GM19035 (cell line): ENCODE data around the gene B3GAT3.
"Not testable (repeated sequence)": the region's sequence is repeated elsewhere in the genome, so short reads cannot be mapped to it uniquely, and the experiment has no call there.

Experiments used
- ATAC-seq: cut with Tn5 transposase; IDR thresholded peaks from one replicate; pipeline ENCODE4 v1.9.1; 2021; ENCODE audit not compliant: unreplicated experiment

B3GAT3 gene

GRCh38 chr11:62645946-62646824 lies 24.4 kb upstream of the B3GAT3 start, which contains the start of gene GANAB:
TSS of gene GANAB (minus strand) at chr11:62646613. CDS start at chr11:62646599, 14 bp downstream.
- ATAC-seq = peak; percentile 97

- no peak for ATAC-seq
These were observed 23.8 kb upstream of the B3GAT3 start for GRCh38 chr11:62645671-62645945.

- ATAC-seq = no peak
These were observed 22.4 kb upstream of the B3GAT3 start for GRCh38 chr11:62644220-62644619.

GRCh38 chr11:62632492-62632891 lies 10.7 kb upstream of the B3GAT3 start:
- ATAC-seq = no peak

GRCh38 chr11:62627713-62628112 lies 5.9 kb upstream of the B3GAT3 start:
- no peak for ATAC-seq

- no peak for ATAC-seq
These were observed 797 bp upstream of the B3GAT3 start for GRCh38 chr11:62622476-62623089.

GRCh38 chr11:62621027-62621566 lies 689 bp downstream of the B3GAT3 start:
- no peak for ATAC-seq

GRCh38 chr11:62616957-62617356 lies 4.8 kb downstream of the B3GAT3 start:
- not testable (repeated sequence) for ATAC-seq

GRCh38 chr11:62615521-62615920 lies 6.3 kb downstream of the B3GAT3 start:
- no peak for ATAC-seq

GRCh38 chr11:62614275-62614674 lies 7.5 kb downstream of the B3GAT3 start:
- no peak for ATAC-seq

GRCh38 chr11:62613291-62613778 lies 8.5 kb downstream of the B3GAT3 start:
- no peak for ATAC-seq

GRCh38 chr11:62612366-62613290 lies 9.2 kb downstream of the B3GAT3 start, which contains the start of the genes EML3 and ROM1:
TSS of gene EML3 (minus strand) at chr11:62612775. CDS start at chr11:62612457, 318 bp downstream.
TSS of gene ROM1 (plus strand) at chr11:62613257. CDS start at chr11:62613282, 25 bp downstream.
- ATAC-seq = peak; percentile 71

- peak; percentile 1 for ATAC-seq
These were observed 10.0 kb downstream of the B3GAT3 start for GRCh38 chr11:62611705-62612365.

GRCh38 chr11:62610814-62611704 lies 10.7 kb downstream of the B3GAT3 start:
- ATAC-seq = no peak

GRCh38 chr11:62610403-62610802 lies 11.4 kb downstream of the B3GAT3 start:
- ATAC-seq = no peak

- ATAC-seq = no peak
These were observed 13.0 kb downstream of the B3GAT3 start for GRCh38 chr11:62608776-62609175.

GRCh38 chr11:62607714-62608113 lies 14.1 kb downstream of the B3GAT3 start:
- no peak for ATAC-seq

- ATAC-seq = no peak
These were observed 15.9 kb downstream of the B3GAT3 start for GRCh38 chr11:62605902-62606301.

GRCh38 chr11:62605467-62605866 lies 16.3 kb downstream of the B3GAT3 start:
- no peak for ATAC-seq
